HCT116 (cell line): Measurements from ENCODE around the gene FBXL7. TPM values are rescaled to one million over a fixed set of nuclear protein-coding genes. Genes with fewer than 3 reads are reported as not detected.

Source experiments
- ATAC-seq: fragments of 200-7000 bp; cut with Tn5 transposase; 2 replicates; pipeline ENCODE4 v1.9.1; 2020; ENCODE audit warnings: mild to moderate bottlenecking, moderate library complexity
- BruUV-seq: library from RNA; stranded (reverse); fragments of 400-500 nt; replicated peaks from 2 replicates; lab custom pipeline; 2021; lab: Mats Ljungman, UMichigan
- CTCF ChIA-PET: fragments of 300-600 bp; sonication (Branson Sonifier 250); formaldehyde crosslinking; loops from one replicate; lab custom pipeline; 2021; ENCODE audit warnings: antibody characterized with exemption; lab: Charles Lee
- POLR2A ChIA-PET: fragments of 300-600, 350-600 bp; sonication (Branson Sonifier 250); formaldehyde crosslinking; loops from one replicate; lab custom pipeline; 2021; ENCODE audit warnings: antibody characterized with exemption; lab: Charles Lee
- RAD21 ChIA-PET, 2 experiments: fragments of 300-600 bp; sonication (Branson Sonifier 250); formaldehyde crosslinking; loops; one replicate each; lab custom pipeline; 2023; ENCODE audit warnings: low total read pairs in 2 of 2; ENCODE audit not compliant: uncharacterized antibody in 2 of 2, unreplicated experiment in 2 of 2, low non-redundant PET in 1 of 2; lab: Charles Lee
- DNase-seq: peaks from one replicate; pipeline ENCODE4 v3.0.0-alpha.2; 2010; ENCODE audit warnings: low read depth, low spot score
- H2AFZ ChIP-seq: fragments of 200-600 bp; shearing (Covaris generic), sonication (generic); 2 replicates; pipeline ENCODE4 v1.6.1; 2017; ENCODE audit warnings: low read depth, mixed run types, mixed read lengths, antibody characterized with exemption, low read length; ENCODE audit not compliant: poor library complexity, severe bottlenecking
- H3K27ac ChIP-seq: 2 replicates; pipeline ENCODE4 v1.5.1; 2012; ENCODE audit warnings: low read depth, low read length
- H3K27me3 ChIP-seq: fragments of 200-600 bp; sonication (generic); 2 replicates; pipeline ENCODE4 v1.6.1; 2016; ENCODE audit warnings: mixed run types, low read length, mixed read lengths; ENCODE audit not compliant: insufficient read depth
- H3K36me3 ChIP-seq, 2 experiments: fragments of 200-500 bp in 1 of 2; fragments of 200-600 bp in 1 of 2; sonication (Bioruptor generic) in 1 of 2; sonication (generic) in 1 of 2; 2 replicates each; pipeline versions ENCODE4 v1.5.1 to v1.6.1; 2014 to 2016; ENCODE audit warnings: low read length in 2 of 2, inconsistent platforms in 1 of 2, mixed read lengths in 1 of 2, mixed run types in 1 of 2; ENCODE audit not compliant: insufficient read depth in 2 of 2, control insufficient read depth in 1 of 2
- H3K4me1 ChIP-seq, 2 experiments: fragments of 200-600 bp in 1 of 2; sonication (generic) in 1 of 2; 2 replicates each; pipeline versions ENCODE4 v1.5.1 to v1.6.1; 2012 to 2017; ENCODE audit warnings: low read length in 2 of 2, inconsistent platforms in 1 of 2, mild to moderate bottlenecking in 1 of 2, mixed read lengths in 1 of 2, mixed run types in 1 of 2, moderate library complexity in 1 of 2; ENCODE audit not compliant: insufficient read depth in 2 of 2, control insufficient read depth in 1 of 2
- H3K4me2 ChIP-seq: fragments of 200-600 bp; sonication (generic); 2 replicates; pipeline ENCODE4 v1.6.1; 2017; ENCODE audit warnings: mixed run types, low read length, mixed read lengths
- H3K4me3 ChIP-seq, 2 experiments: fragments of 200-600 bp in 1 of 2; sonication (generic) in 1 of 2; replicated peaks in 1 of 2; 2 replicates each; pipeline ENCODE4 v1.5.1; 2011 to 2016; ENCODE audit warnings: low read length in 2 of 2, control low read depth in 1 of 2, low read depth in 1 of 2, mild to moderate bottlenecking in 1 of 2, mixed read lengths in 1 of 2, mixed run types in 1 of 2
- H3K79me2 ChIP-seq: fragments of 200-600 bp; sonication (generic); 2 replicates; pipeline ENCODE4 v1.6.1; 2017; ENCODE audit warnings: mild to moderate bottlenecking, mixed run types, low read length, moderate library complexity, mixed read lengths; ENCODE audit not compliant: insufficient read depth
- H3K9ac ChIP-seq: fragments of 200-600 bp; sonication (generic); 2 replicates; pipeline ENCODE4 v1.6.1; 2016; ENCODE audit warnings: low read length, mixed read lengths
- H3K9me2 ChIP-seq: fragments of 200-600 bp; sonication (generic), shearing (Covaris generic); 2 replicates; pipeline ENCODE4 v1.6.1; 2017; ENCODE audit warnings: mixed run types, mild to moderate bottlenecking, moderate library complexity; ENCODE audit not compliant: insufficient read depth
- H3K9me3 ChIP-seq, 2 experiments: fragments of 200-500 bp in 1 of 2; fragments of 200-600 bp in 1 of 2; sonication (Bioruptor generic) in 1 of 2; sonication (generic) in 1 of 2; 2 replicates each; pipeline ENCODE4 v1.6.1; 2014 to 2017; ENCODE audit warnings: low read length in 2 of 2, mixed read lengths in 2 of 2, inconsistent platforms in 1 of 2, low read depth in 1 of 2, mild to moderate bottlenecking in 1 of 2, mixed run types in 1 of 2, moderate library complexity in 1 of 2; ENCODE audit not compliant: control insufficient read depth in 1 of 2, insufficient read depth in 1 of 2
- H4K20me1 ChIP-seq: fragments of 200-600 bp; sonication (generic), shearing (Covaris generic); 2 replicates; pipeline ENCODE4 v1.6.1; 2017; ENCODE audit warnings: mixed run types, mild to moderate bottlenecking, moderate library complexity; ENCODE audit not compliant: insufficient read depth
- CEBPB ChIP-seq: IDR thresholded peaks from 2 replicates; pipeline ENCODE4 v1.6.1; 2012; ENCODE audit warnings: low read depth
- EZH2 ChIP-seq: fragments of 200-600 bp; sonication (generic); IDR thresholded peaks from 2 replicates; pipeline ENCODE4 v1.6.1; 2017; ENCODE audit warnings: antibody characterized with exemption, mixed run types
- EZH2phosphoT487 ChIP-seq: fragments of 200-600 bp; IDR thresholded peaks from 2 replicates; pipeline ENCODE4 v1.6.1; 2018; ENCODE audit warnings: antibody characterized with exemption, borderline replicate concordance
- FOSL1 ChIP-seq: IDR thresholded peaks from 2 replicates; pipeline ENCODE4 v1.6.1; 2012; ENCODE audit warnings: low read depth
- JUND ChIP-seq: IDR thresholded peaks from 2 replicates; pipeline ENCODE4 v1.6.1; 2012
- POLR2A ChIP-seq: IDR thresholded peaks from 2 replicates; pipeline ENCODE4 v1.7.0; 2011; ENCODE audit warnings: borderline replicate concordance; ENCODE audit not compliant: insufficient read depth, insufficient read length; ENCODE audit errors: extremely low read depth
- POLR2AphosphoS5 ChIP-seq: IDR thresholded peaks from 2 replicates; pipeline ENCODE4 v1.6.1; 2011; ENCODE audit warnings: mild to moderate bottlenecking, low read depth, low read length, moderate library complexity
- RAD21 ChIP-seq: IDR thresholded peaks from 2 replicates; pipeline ENCODE4 v1.6.1; 2012; ENCODE audit warnings: low read depth, mild to moderate bottlenecking
- REST ChIP-seq: IDR thresholded peaks from 2 replicates; pipeline ENCODE4 v1.6.1; 2012; ENCODE audit warnings: low read depth
- SP1 ChIP-seq: IDR thresholded peaks from 2 replicates; pipeline ENCODE4 v1.6.1; 2012; ENCODE audit warnings: low read depth
- SRF ChIP-seq: IDR thresholded peaks from 2 replicates; pipeline ENCODE4 v1.6.1; 2012; ENCODE audit warnings: low read depth
- TCF7L2 ChIP-seq: IDR thresholded peaks from 2 replicates; pipeline ENCODE4 v1.7.0; 2011; ENCODE audit warnings: borderline replicate concordance, inconsistent platforms; ENCODE audit not compliant: insufficient read depth, insufficient read length; ENCODE audit errors: extremely low read depth
- YY1 ChIP-seq: IDR thresholded peaks from 2 replicates; pipeline ENCODE4 v1.6.1; 2011; ENCODE audit warnings: low read length, low read depth, moderate library complexity, mild to moderate bottlenecking; ENCODE audit not compliant: insufficient replicate concordance; ENCODE audit errors: extremely low read depth
- ZBTB33 ChIP-seq: IDR thresholded peaks from 2 replicates; pipeline ENCODE4 v1.6.1; 2011; ENCODE audit warnings: mild to moderate bottlenecking, low read length, moderate library complexity; ENCODE audit not compliant: insufficient replicate concordance; ENCODE audit errors: extremely low read depth
- ZFX ChIP-seq: fragments of 450-650 bp; IDR thresholded peaks from 2 replicates; pipeline ENCODE4 v1.6.1; 2017
- ZNF274 ChIP-seq: fragments of 200-500 bp; sonication (Bioruptor generic); IDR thresholded peaks from 2 replicates; pipeline ENCODE4 v1.6.1; 2014; ENCODE audit warnings: mild to moderate bottlenecking, low read depth, low read length, inconsistent platforms
- intact Hi-C: fragments of 100-400 bp; cut with micrococcal nuclease; formaldehyde crosslinking; loops from 2 replicates; pipeline ENCODE4 v1.10.0; 2022
- total RNA-seq: library from RNA; stranded (reverse); gene quantifications from one replicate; pipeline ENCODE4 v1.2.1, GENCODE V29; 2021; ENCODE audit not compliant: unreplicated experiment
- TF ChIP-seq, protein P1 (sequence below): IDR thresholded peaks from 2 replicates; pipeline ENCODE4 v1.6.1; 2012

The FBXL7 gene
- total RNA-seq, 1 experiment from 2014 or later = 0.05 TPM

GRCh38 chr5:15654779-15655178 is 154.8 kb downstream of the FBXL7 start:
- Histone ChIP-seq H2AFZ (no peak overlapping the region), H3K36me3 (no peaks in the 10 kb centered on the region), H3K9ac (no peak overlapping the region), H3K9me3 (peaks cover 0 to 5% of the 10 kb centered on the region in 2 experiments; a peak in 3 of 4 replicates)
- CTCF ChIA-PET = no interaction called here
- POLR2A ChIA-PET = no interaction called here
- ATAC-seq (no peak), DNase-seq (no peak)
- intact Hi-C loops = no loop called here
- no TSS peak for BruUV-seq
- RAD21 ChIA-PET = no interaction called here
- TF ChIP-seq POLR2A = no peak
- no peak for TF ChIP-seq SRF
- no peak for TF ChIP-seq EZH2
- TF ChIP-seq ZNF274 = no peak
- TF ChIP-seq ZFX = no peak
- no peak for TF ChIP-seq FOSL1
- no peak for TF ChIP-seq REST
- TF ChIP-seq, all 23 proteins: peak for 0
- H3K4me3 ChIP-seq = no peak overlapping the region
- H3K4me2 ChIP-seq = no peak overlapping the region
- no peaks in the 10 kb centered on the region for H3K4me1 ChIP-seq
- H3K79me2 ChIP-seq = no peaks in the 10 kb centered on the region
- no peak overlapping the region for H3K27ac ChIP-seq
- no peaks in the 10 kb centered on the region for H3K27me3 ChIP-seq
- H3K9me2 ChIP-seq = no peaks in the 10 kb centered on the region
- H4K20me1 ChIP-seq = no peaks in the 10 kb centered on the region

DNA sequence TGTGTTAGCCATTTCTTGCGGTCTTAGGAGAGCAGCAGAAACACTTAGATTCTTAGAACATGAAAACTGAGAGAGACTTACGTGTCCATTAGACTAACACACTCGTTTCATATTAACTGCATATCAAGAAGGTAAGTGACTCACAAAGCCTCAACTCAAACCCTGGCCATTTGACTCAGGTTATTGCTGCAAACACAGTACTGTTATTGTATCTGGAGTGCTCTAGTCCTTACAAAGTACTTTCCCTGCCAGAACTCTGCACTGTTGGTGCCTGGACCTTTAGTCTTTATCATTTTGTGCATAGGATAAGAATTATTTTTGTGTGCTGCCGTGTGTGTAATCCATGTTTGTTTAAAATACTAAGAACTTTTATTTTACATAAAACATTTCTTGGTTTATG is 155.7 kb downstream of the FBXL7 start:
- H3K27ac ChIP-seq = no peak overlapping the region
- DNase-seq (no peak), ATAC-seq (no peak)
- CTCF ChIA-PET = no interaction called here
- H3K4me3 ChIP-seq = no peak overlapping the region
- no peaks in the 10 kb centered on the region for H3K27me3 ChIP-seq
- H3K9me3 ChIP-seq = peaks cover 0 to 8% of the 10 kb centered on the region in 2 experiments; a peak in 3 of 4 replicates
- no peak overlapping the region for H3K4me2 ChIP-seq
- RAD21 ChIA-PET = no interaction called here
- H3K79me2 ChIP-seq = no peaks in the 10 kb centered on the region
- intact Hi-C loops = no loop called here
- BruUV-seq = no TSS peak
- POLR2A ChIA-PET = no interaction called here
- H3K9me2 ChIP-seq = no peaks in the 10 kb centered on the region
- no peaks in the 10 kb centered on the region for H3K4me1 ChIP-seq
- no peak overlapping the region for H3K9ac ChIP-seq
- H2AFZ ChIP-seq = no peak overlapping the region
- H3K36me3 ChIP-seq = no peaks in the 10 kb centered on the region
- no peaks in the 10 kb centered on the region for H4K20me1 ChIP-seq
- TF ChIP-seq YY1 (no peak), ZNF274 (no peak), TCF7L2 (no peak), RAD21 (no peak), EZH2phosphoT487 (no peak), EZH2 (no peak), JUND (no peak), CEBPB (no peak), SP1 (no peak), ZBTB33 (no peak), FOSL1 (no peak), POLR2A (no peak), POLR2AphosphoS5 (no peak)
- TF ChIP-seq, protein P1, sequence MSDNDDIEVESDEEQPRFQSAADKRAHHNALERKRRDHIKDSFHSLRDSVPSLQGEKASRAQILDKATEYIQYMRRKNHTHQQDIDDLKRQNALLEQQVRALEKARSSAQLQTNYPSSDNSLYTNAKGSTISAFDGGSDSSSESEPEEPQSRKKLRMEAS = no peak
